Glomerular visceral epithelial cell (primary cell): Measurements from ENCODE around the gene RREB1.
"Not testable (repeated sequence)": the region's sequence is repeated elsewhere in the genome, so short reads cannot be mapped to it uniquely, and the experiment has no call there.

Experiments used
- DNase-seq: peaks from one replicate; pipeline ENCODE4 v3.0.0-alpha.2; 2016; ENCODE audit errors: extremely low spot score

RREB1 gene

DNA sequence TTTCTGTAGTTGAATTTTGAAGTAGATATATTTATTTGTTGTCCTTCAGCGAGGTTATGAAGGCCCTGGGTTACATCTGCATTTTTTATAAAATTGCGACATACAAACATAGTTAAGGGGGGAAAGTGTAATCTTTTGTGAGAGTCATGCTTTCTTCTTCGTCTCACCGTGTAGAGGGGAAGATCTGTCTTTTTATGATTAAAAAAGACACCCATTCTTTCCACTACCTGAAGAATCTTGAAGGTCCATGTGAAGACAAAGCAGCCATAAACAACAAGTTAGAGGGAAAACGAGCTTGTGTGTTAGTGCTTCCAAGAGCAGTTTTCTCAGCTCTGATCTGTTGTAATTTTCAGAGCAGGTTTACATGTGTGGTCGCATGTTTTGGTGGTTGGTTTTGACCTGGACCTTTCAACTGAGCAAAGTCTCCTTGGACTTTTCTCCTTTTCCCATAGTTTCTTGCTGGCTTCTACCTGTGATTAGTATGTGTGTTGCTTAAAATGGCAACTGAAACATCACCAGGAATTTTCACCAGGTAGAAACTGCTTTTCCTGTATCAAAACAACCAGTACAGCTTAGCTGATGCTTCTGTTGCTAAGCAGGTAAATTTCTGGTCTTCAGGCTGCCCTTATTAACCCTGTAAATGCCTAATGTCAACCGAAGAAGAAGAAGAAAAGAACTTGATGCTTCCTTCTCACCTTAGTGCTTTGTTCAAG is 37.3 kb downstream of the RREB1 start:
- DNase-seq = no peak

GRCh38 chr6:7145585-7145884 is 37.8 kb downstream of the RREB1 start:
- no peak for DNase-seq

GRCh38 chr6:7145885-7146828 is 38.4 kb downstream of the RREB1 start:
- peak; percentile 56 for DNase-seq

- peak; percentile 63 for DNase-seq
Observed at GRCh38 chr6:7147051-7147671, 39.4 kb downstream of the RREB1 start.

DNA sequence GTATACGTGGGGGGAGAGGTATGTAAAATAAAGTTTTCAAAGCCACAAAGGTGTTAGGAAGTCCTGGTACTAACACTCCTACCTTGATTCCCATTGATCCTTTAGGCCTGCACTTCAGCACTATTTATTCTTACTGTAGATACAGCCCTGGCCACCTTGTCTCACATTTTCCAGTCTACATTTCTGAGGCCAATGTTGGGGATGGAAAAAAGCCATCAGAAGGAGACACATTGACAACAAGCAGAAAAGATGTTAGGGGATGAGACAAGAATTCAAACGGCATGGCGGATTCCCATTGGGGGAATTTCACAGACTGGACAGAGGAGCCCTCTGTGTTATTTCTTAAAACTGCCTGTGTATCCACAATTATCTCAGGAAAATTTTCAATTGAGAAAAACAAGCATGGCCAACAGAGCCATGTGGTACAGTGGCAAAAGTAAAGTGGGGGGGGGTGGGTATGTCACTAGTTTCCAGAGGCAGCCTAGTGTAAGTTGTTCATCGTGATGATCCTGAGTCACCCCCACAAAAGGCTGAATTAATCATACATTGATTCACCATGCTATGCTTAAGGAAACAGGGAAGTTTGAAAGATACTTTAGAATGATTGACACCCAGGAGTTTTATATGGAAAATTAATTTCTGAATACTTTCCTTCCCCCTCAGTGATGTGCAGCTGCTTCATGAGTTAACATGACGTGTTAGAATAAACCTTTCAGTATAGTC is 40.5 kb downstream of the RREB1 start:
- peak; percentile 81 for DNase-seq

DNA sequence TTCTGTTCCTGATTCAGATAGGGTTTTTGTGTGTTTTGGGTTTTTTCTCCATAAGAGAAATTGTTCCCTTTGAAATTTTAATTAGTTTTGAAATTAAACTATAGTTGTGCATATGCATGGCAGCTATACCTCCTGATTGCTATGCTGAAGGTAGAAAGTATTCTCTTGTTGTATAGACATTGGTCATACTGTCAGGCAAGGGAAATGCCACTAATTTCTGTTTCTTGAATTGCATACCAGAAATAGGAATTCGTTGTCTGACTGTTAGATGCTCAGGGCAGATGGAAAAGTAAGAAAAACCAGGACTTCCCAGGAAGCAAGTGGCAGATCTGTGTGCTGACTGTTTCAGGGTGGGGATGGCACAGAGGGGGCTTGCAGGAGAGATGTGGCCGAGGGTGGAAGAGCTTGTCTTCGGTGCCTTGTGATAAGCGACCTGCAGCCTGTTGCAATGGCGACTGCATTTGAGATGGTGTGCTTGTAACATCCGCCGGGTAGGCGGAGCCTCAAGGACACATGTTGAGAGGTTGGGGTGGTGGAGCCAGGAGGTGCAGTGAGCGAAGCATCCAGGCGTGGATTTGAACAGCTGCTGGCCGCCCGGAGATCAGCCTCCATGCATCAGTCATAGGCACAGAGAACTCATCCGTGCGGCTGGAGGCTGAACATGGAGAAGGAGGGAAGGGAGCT is 42.8 kb downstream of the RREB1 start:
- DNase-seq = peak; percentile 83

- DNase-seq = no peak
Observed at GRCh38 chr6:7151381-7151780, 43.6 kb downstream of the RREB1 start.

DNA sequence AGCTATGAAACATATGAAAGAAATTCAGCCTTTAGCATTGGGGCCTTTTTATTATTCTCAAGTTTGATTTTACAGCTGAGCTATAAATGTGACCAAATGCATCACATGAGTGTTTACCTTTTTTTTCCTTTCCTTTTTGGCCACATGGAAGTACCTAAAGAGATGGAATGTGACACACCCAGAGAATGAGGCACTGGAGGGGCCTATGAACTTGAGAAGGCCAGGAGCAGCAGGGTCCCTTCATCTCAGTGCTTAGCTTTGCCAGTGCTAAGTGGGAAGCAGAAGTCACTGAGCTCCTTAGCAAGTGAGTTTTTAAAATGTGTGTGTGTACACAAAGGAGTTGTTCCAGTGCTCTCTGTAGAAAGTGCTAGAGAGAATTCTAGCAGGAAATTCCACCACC is 44.7 kb downstream of the RREB1 start:
- DNase-seq = no peak

DNA sequence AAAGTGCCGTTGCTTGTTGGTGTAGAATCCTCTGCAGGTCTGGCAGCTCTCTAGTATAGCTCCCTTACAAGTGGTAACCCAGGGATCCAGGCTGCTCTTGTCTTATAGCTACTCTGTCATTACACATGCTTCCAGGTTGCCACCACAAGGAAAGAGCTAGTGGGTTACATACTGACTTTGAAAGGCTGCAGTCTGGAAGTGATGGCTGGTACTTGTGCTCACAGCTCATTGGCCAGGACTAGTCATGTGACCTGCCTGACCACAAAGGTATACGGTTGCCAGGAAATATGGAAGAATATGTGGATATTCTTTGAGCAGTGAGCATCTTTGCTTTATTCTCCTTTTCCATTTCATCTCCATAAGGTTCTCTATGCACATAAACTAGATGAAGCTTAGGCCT is 46.0 kb downstream of the RREB1 start:
- no peak for DNase-seq

DNA sequence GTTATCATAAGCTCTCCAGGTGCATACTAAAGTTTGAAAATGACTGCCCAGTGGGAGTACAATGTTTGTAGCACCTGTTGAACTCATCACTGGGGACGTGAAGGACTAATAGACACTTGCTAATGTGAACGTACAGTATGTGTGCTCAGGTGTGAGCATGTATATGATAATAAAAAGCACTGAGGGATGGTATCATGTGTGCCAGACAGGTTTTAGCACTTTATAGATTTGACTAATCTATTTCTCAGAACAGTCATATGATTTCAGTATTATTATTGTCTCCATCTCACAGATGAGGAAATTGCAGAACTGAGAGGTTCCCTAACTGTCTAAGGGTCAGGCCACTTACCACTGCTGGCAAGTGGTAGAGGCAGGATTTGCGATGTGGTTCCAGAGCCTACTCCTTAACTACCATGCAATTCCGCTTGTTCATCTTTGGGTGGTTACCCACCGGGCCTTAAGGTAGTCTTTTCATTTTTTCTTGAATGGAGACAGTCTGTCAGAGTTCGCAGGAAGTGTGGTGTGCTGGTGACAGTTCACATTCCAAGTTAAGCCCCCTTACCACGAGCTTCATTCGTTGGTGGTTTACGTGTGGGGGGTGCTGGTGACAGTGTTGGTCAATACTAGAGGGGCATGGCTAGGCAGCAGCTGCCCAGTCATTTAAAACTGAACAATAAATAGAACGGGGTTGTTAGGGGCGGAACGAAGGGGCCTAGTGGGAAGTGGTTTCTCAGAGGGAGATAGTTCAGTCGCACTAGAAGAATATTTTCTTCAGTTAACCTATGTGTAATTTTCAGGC is 46.8 kb downstream of the RREB1 start:
- DNase-seq = no peak

DNA sequence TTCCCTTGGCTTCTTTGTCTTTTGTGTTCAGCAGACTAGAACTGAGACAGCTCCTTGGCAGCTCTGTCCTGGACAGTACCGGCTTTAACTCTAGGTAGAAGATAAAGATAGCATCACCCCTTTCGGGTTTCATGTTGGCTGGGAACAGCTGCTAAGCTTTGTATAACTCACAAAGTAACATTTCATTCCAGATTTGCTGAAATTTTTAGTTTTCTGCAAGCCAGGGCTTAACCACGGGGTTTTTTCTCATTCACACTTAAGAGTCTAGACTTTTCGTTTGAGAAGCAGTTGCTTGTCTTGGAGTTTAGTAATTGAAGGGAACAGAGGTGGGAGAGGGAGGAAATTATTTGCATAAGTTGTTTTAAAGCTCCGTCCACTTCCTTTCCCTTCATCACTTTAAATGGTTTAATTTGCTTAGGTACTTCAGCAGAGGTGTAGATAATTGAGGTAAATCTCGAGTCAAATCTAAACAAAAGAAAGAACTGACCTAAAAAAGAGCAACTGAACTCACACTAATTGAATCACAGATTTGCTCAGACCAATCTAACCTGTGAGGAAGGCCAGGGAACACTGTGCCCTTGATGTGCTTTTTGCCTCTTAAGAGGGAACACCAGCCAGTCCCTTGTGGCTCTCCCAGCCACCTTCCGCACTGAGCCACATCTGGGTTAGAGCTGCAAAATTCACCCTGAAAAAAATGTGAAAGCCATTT is 48.3 kb downstream of the RREB1 start:
- DNase-seq = no peak

DNA sequence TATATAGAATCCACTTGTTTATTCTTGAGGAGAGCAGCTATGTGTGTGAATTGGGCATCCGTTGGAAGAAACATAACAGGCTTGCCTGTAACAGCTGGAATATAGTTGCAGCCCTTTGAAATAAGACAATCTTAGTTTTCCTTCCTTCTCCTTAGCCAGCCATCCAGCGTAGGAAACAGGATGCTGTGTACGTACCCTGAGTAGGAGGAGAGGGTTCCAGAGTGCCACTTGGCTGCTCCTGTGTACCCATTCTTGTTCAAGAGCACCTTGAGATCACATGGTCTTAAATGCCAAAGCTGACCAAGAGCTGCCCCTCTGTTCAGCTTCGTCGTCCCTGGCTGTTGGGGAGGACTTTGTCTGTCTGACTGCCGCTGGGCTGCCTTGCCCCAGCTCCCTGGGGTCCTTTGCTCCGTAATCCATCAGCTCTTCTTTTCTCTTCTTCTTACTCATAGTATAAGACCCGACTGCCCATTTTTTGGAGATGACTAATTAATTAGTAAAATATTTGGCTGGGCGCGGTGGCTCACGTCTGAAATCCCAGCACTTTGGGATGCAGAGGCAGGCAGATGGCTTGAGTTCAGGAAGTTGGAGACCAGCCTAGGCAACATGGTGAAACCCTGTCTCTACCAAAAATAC is 49.0 kb downstream of the RREB1 start:
- DNase-seq = no peak

- DNase-seq = not testable (repeated sequence)
Observed at GRCh38 chr6:7157307-7157706, 49.5 kb downstream of the RREB1 start.

- DNase-seq = no peak
Observed at GRCh38 chr6:7157752-7158616, 50.2 kb downstream of the RREB1 start.

GRCh38 chr6:7159790-7160525 is 52.2 kb downstream of the RREB1 start:
- DNase-seq = no peak

DNA sequence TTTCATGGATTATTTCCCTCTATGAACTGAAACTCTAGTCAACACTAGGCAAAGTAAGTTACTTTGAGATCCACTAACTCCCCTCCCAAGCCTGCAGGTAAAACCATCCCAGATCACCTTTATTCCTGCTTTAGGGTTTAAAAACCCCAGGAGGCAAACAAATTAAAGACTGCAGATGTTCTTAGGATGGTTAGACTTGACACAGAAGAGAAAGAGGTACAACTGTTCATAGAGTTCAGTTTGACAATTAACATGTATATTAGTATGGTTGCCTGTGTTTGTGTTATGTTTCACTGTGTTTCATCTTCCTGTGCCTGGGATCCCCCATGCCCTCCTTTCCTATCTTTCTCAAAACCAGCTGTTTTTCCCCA is 53.5 kb downstream of the RREB1 start:
- DNase-seq = no peak

DNA sequence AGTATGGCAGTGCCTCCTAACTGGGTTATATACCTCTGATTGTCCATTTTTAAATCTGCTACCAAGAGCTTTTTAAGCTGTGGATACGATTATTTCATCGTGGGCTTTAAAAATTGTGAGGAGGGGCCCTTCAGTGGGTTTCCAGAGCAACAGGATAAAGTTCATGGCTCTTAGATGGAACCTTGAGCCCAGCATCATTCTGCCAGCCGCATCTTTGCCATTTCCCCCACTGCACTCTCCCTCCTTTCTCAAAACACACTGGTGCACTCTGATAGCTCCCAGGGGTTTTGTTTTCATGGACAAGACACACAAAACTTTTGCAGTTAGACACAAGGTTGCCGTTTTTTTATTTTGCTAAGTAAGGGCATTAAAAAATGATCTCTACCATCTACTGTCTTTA is 54.1 kb downstream of the RREB1 start:
- DNase-seq = no peak

DNA sequence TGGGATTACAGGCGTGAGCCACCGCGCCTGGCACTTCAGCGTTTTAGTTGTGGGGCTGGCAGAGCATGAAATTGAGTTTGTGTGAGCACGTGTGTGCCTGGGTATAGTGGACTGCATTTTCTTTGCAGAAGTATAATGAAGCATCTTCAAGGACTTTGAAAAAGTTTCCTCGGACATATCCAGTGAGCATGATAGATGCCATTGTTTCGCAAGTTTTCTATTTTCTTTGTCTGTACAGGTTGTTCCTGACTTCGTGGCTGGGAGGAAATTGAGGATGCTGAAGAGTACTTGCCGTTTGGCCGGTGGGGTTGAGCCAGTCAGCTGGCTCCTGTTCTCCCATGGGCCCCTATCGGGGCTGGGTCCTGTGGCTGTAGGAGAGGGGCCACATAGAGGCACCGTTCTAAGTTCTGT is 55.9 kb downstream of the RREB1 start:
- no peak for DNase-seq
